Keratinocyte (primary cell): ENCODE measurements around the gene FGB. TPM values are rescaled to one million over a fixed set of nuclear protein-coding genes. Genes with fewer than 3 reads are reported as not detected.

Experiments
- DNase-seq: peaks from one replicate; pipeline ENCODE4 v3.0.0-alpha.2; 2011; ENCODE audit warnings: low read depth, missing footprints, low spot score
- FAIRE-seq: peaks from 2 replicates; lab custom pipeline; 2011; peaks lifted over from hg19 to GRCh38; lab: Jason Lieb, UNC
- H2AFZ ChIP-seq: 2 replicates; pipeline ENCODE4 v1.6.0; 2012; ENCODE audit warnings: low read length, control low read depth, inconsistent platforms; ENCODE audit not compliant: control insufficient read depth
- H3K27ac ChIP-seq: 2 replicates; pipeline ENCODE4 v1.5.1; 2011; ENCODE audit warnings: low read length; ENCODE audit not compliant: control insufficient read depth, insufficient read depth
- H3K27me3 ChIP-seq: 3 replicates; pipeline ENCODE4 v1.6.0; 2011; ENCODE audit warnings: low read length; ENCODE audit not compliant: control insufficient read depth, insufficient read depth; ENCODE audit errors: extremely low read depth
- H3K36me3 ChIP-seq, 2 experiments: 2 replicates in 1 of 2; 3 replicates in 1 of 2; pipeline ENCODE4 v1.5.1; 2011; ENCODE audit warnings: low read length in 2 of 2, mild to moderate bottlenecking in 1 of 2; ENCODE audit not compliant: control insufficient read depth in 2 of 2, insufficient read depth in 2 of 2; ENCODE audit errors: extremely low read depth in 1 of 2
- H3K4me1 ChIP-seq: 3 replicates; pipeline ENCODE4 v1.5.1; 2011; ENCODE audit warnings: low read length; ENCODE audit not compliant: control insufficient read depth, insufficient read depth; ENCODE audit errors: extremely low read depth
- H3K4me2 ChIP-seq: 3 replicates; pipeline ENCODE4 v1.6.0; 2011; ENCODE audit warnings: low read depth, low read length; ENCODE audit not compliant: control insufficient read depth, insufficient read depth; ENCODE audit errors: extremely low read depth
- H3K4me3 ChIP-seq, 3 experiments: fragments of 200-600 bp in 1 of 3; sonication (generic) in 1 of 3; 2 replicates in 2 of 3; 3 replicates in 1 of 3; pipeline ENCODE4 v1.5.1; 2011 to 2016; ENCODE audit warnings: low read length in 3 of 3, mild to moderate bottlenecking in 3 of 3, control low read depth in 2 of 3, inconsistent platforms in 1 of 3, low read depth in 1 of 3, mixed read lengths in 1 of 3, mixed run types in 1 of 3, moderate library complexity in 1 of 3; ENCODE audit not compliant: control insufficient read depth in 2 of 3, insufficient read depth in 2 of 3; ENCODE audit errors: extremely low read depth in 1 of 3
- H3K79me2 ChIP-seq: 2 replicates; pipeline ENCODE4 v1.6.0; 2012; ENCODE audit warnings: low read length; ENCODE audit not compliant: control insufficient read depth, insufficient read depth
- H3K9ac ChIP-seq: 3 replicates; pipeline ENCODE4 v1.6.0; 2011; ENCODE audit warnings: low read length; ENCODE audit not compliant: control insufficient read depth, insufficient read depth; ENCODE audit errors: extremely low read depth
- H3K9me1 ChIP-seq: 3 replicates; pipeline ENCODE4 v1.6.0; 2011; ENCODE audit warnings: low read length; ENCODE audit not compliant: control insufficient read depth, insufficient read depth; ENCODE audit errors: extremely low read depth
- H3K9me3 ChIP-seq: 2 replicates; pipeline ENCODE4 v1.5.1; 2012; ENCODE audit warnings: low read depth, low read length; ENCODE audit not compliant: control insufficient read depth
- H4K20me1 ChIP-seq: 3 replicates; pipeline ENCODE4 v1.6.0; 2011; ENCODE audit warnings: low read length; ENCODE audit not compliant: control insufficient read depth, insufficient read depth; ENCODE audit errors: extremely low read depth
- CTCF ChIP-seq, 3 experiments: IDR thresholded peaks in 1 of 3; conservative IDR thresholded peaks in 1 of 3; optimal IDR thresholded peaks in 1 of 3; 2 replicates in 2 of 3; 3 replicates in 1 of 3; pipeline versions ENCODE3 to v1.5.1; 2011; ENCODE audit warnings: low read length in 3 of 3, mild to moderate bottlenecking in 3 of 3, moderate library complexity in 2 of 3, control low read depth in 1 of 3, inconsistent platforms in 1 of 3; ENCODE audit not compliant: insufficient read depth in 2 of 3; ENCODE audit errors: extremely low read depth in 1 of 3
- EZH2 ChIP-seq: IDR thresholded peaks from one replicate; pipeline ENCODE4 v1.6.1; 2012; ENCODE audit warnings: inconsistent platforms, mild to moderate bottlenecking, low read length, moderate library complexity
- dilution Hi-C: fragments of 300-500 bp; cut with MboI; formaldehyde crosslinking; loops from one replicate; pipeline ENCODE4 v1.7.0; 2020; ENCODE audit warnings: low sequenced_read_pairs; ENCODE audit not compliant: extremely low pct_ligation_motif_present
- polyA plus RNA-seq, 5 experiments: library from polyadenylated mRNA; depleted of rRNA in 3 of 5; stranded (reverse) in 3 of 5; stranded (forward) in 1 of 5; unstranded in 1 of 5; fragments of >200 nt; gene quantifications; 1 replicate in 1 of 5; 2 replicates in 3 of 5; 3 replicates in 1 of 5; pipeline versions ENCODE4 v1.2.1 to v1.2.3, GENCODE V29; 2011 to 2012; ENCODE audit warnings: missing spikeins in 2 of 5, low read depth in 1 of 5, low replicate concordance in 1 of 5

FGB gene
- polyA plus RNA-seq, 1 donor (not counting 4 experiments of a cell fraction or from before 2014, with no cell fraction given), result not detected

GRCh38 chr4:154611833-154612232 is 49.0 kb downstream of the FGB start:
- dilution Hi-C loops, result no loop called here
- Histone ChIP-seq H3K36me3 (no peaks in the 10 kb centered on the region), H3K9me3 (no peaks in the 10 kb centered on the region), H3K79me2 (no peaks in the 10 kb centered on the region), H3K27me3 (peaks cover 3% of the 10 kb centered on the region), H3K4me2 (no peak overlapping the region), H3K4me1 (no peaks in the 10 kb centered on the region), H3K9ac (no peak overlapping the region), H3K9me1 (no peaks in the 10 kb centered on the region), H2AFZ (no peak overlapping the region), H4K20me1 (no peaks in the 10 kb centered on the region), H3K4me3 (no peak overlapping the region), H3K27ac (no peak overlapping the region)
- FAIRE-seq, result no peak
- TF ChIP-seq EZH2 (no peak), CTCF (optimal IDR thresholded peaks at IDR 0.05 in 1 of 3, IDR thresholded peaks at IDR 0.05 in 1 of 3, conservative IDR thresholded peaks at IDR 0.05 in 1 of 3; ENCODE audit: extremely low read depth in 1 of 3, insufficient read depth in 2 of 3, low read length in 3 of 3) (no peak)
- DNase-seq, result no peak

- dilution Hi-C loops, result no loop called here
- H3K36me3 ChIP-seq, result no peaks in the 10 kb centered on the region
- H3K79me2 ChIP-seq, result no peaks in the 10 kb centered on the region
- H3K9ac ChIP-seq, result no peak within 1 kb of the TSS
- H4K20me1 ChIP-seq, result no peaks in the 10 kb centered on the region
- H3K4me1 ChIP-seq, result no peaks in the 10 kb centered on the region
- H3K27ac ChIP-seq, result no peak within 1 kb of the TSS
- TF ChIP-seq EZH2 (no peak), CTCF (optimal IDR thresholded peaks at IDR 0.05 in 1 of 3, IDR thresholded peaks at IDR 0.05 in 1 of 3, conservative IDR thresholded peaks at IDR 0.05 in 1 of 3; ENCODE audit: extremely low read depth in 1 of 3, insufficient read depth in 2 of 3, low read length in 3 of 3) (no peak)
- H3K9me1 ChIP-seq, result no peaks in the 10 kb centered on the region
- no peak for FAIRE-seq
- H2AFZ ChIP-seq, result no peak within 1 kb of the TSS
- no peaks in the 10 kb centered on the region for H3K9me3 ChIP-seq
- H3K27me3 ChIP-seq, result peaks cover 3% of the 10 kb centered on the region
- no peak within 1 kb of the TSS for H3K4me2 ChIP-seq
- H3K4me3 ChIP-seq, result no peak within 1 kb of the TSS
- no peak for DNase-seq
Observed at GRCh38 chr4:154612472-154613414, 49.9 kb downstream of the FGB start, which contains the start of gene FGG. TSS of gene FGG (minus strand) at chr4:154612656. CDS start at chr4:154612609, 47 bp downstream.
